Stomach (tissue), 9 donors: Measurements from ENCODE around the gene PTGS1. TPM values are rescaled to one million over a fixed set of nuclear protein-coding genes. Genes with fewer than 3 reads are reported as not detected.

ENCODE experiments used
- DNase-seq, 2 donors: peaks; one replicate each; pipeline versions ENCODE4 v3.0.0 to v3.0.0-alpha.2; 2013 to 2019
- H3K27ac ChIP-seq, 5 donors: fragments of 200-600 bp in 4 of 5; sonication (generic) in 4 of 5; one replicate each; pipeline ENCODE4 v1.5.1; 2013 to 2019; ENCODE audit warnings: mild to moderate bottlenecking in 1 of 5, moderate library complexity in 1 of 5
- H3K27me3 ChIP-seq, 3 donors: fragments of 200-600 bp; sonication (generic); one replicate each; pipeline ENCODE4 v1.5.1; 2017 to 2019; ENCODE audit warnings: mixed run types in 1 of 3
- H3K36me3 ChIP-seq, 4 donors: fragments of 200-600 bp; sonication (generic); 1 replicate in 3 of 4; 2 replicates in 1 of 4; pipeline ENCODE4 v1.5.1; 2016 to 2019
- H3K4me1 ChIP-seq, 4 donors: fragments of 200-600 bp; sonication (generic); one replicate each; pipeline ENCODE4 v1.5.1; 2016 to 2019
- H3K4me3 ChIP-seq, 4 donors: fragments of 200-600 bp; sonication (generic) in 3 of 4; one replicate each; pipeline ENCODE4 v1.5.1; 2016 to 2019; ENCODE audit warnings: mild to moderate bottlenecking in 1 of 4
- H3K9me3 ChIP-seq, 4 donors: fragments of 200-600 bp; sonication (generic); one replicate each; pipeline ENCODE4 v1.5.1; 2016 to 2019
- CTCF ChIP-seq, 7 experiments: fragments of 450-650 bp in 4 of 7; fragments of 200-600 bp in 3 of 7; sonication (generic) in 3 of 7; IDR thresholded peaks; one replicate each; pipeline ENCODE4 v1.5.1; 2016 to 2019; ENCODE audit warnings: antibody characterized with exemption in 7 of 7, control low read depth in 2 of 7, mild to moderate bottlenecking in 1 of 7
- EP300 ChIP-seq: sonication (generic); formaldehyde crosslinking; IDR thresholded peaks from one replicate; pipeline ENCODE4 v1.6.1; 2017; ENCODE audit warnings: antibody characterized with exemption
- POLR2A ChIP-seq, 4 donors: fragments of 450-650 bp; IDR thresholded peaks; one replicate each; pipeline ENCODE4 v1.6.1; 2016; ENCODE audit warnings: antibody characterized with exemption in 4 of 4, control low read depth in 2 of 4, mild to moderate bottlenecking in 1 of 4, moderate library complexity in 1 of 4
- POLR2AphosphoS5 ChIP-seq, 3 donors: sonication (generic); formaldehyde crosslinking; IDR thresholded peaks; one replicate each; pipeline ENCODE4 v1.6.1; 2016; ENCODE audit warnings: antibody characterized with exemption in 3 of 3
- WGBS, 5 donors: extraction: QIAGEN DNeasy Blood & Tissue Kit in 3 of 5; methylation state at CpG; one replicate each; pipeline versions ENCODE4 v1.1.5 to v1.1.7; 2013 to 2018; 5-methylcytosine and 5-hydroxymethylcytosine counted together
- intact Hi-C: fragments of 100-400 bp; cut with DNase I; formaldehyde crosslinking; loops from one replicate; pipeline ENCODE4 v1.15.1; 2023; ENCODE audit warnings: low total_unique reads
- polyA plus RNA-seq, 3 donors: library from polyadenylated mRNA; stranded (reverse); fragments of 200-250 nt; gene quantifications; one replicate each; pipeline ENCODE4 v1.2.3, GENCODE V29; 2013
- total RNA-seq, 5 donors: library from RNA; depleted of rRNA; stranded (reverse); fragments of >200 nt; gene quantifications; one replicate each; pipeline versions ENCODE4 v1.1.0 to v1.2.3, GENCODE V29; 2014 to 2016
- donor health status: healthy with polysubstance abuse.
- donor health status: Bipolar disorder and iron deficiency.
- donor health status: healthy.

PTGS1 gene
- total and polyA plus RNA-seq, 8 donors, result 6.4 to 49.6 (median 15.1) TPM

GRCh38 chr9:122387536-122387935, 16.7 kb downstream of the PTGS1 start:
- no peaks in the 10 kb centered on the region for H3K9me3 ChIP-seq
- TF ChIP-seq EP300, result no peak
- TF ChIP-seq POLR2A (IDR thresholded peaks at IDR 0.05), result no peak
- TF ChIP-seq CTCF (IDR thresholded peaks at IDR 0.05), result no peak
- TF ChIP-seq POLR2AphosphoS5 (IDR thresholded peaks at IDR 0.05), result no peak
- DNase-seq, result no peak
- no peak overlapping the region for H3K27ac ChIP-seq
- H3K4me3 ChIP-seq, result no peak overlapping the region
- H3K27me3 ChIP-seq, result no peaks in the 10 kb centered on the region
- intact Hi-C loops, result no loop called here
- 90 to 99% (median 91%) methylated on average over 3 of the region's 3 CpGs for WGBS, 5 donors
- peaks cover 5 to 52% (median 27%) of the 10 kb centered on the region in 4 donors for H3K36me3 ChIP-seq
- peaks cover 3 to 22% (median 9%) of the 10 kb centered on the region in 4 donors for H3K4me1 ChIP-seq

DNA sequence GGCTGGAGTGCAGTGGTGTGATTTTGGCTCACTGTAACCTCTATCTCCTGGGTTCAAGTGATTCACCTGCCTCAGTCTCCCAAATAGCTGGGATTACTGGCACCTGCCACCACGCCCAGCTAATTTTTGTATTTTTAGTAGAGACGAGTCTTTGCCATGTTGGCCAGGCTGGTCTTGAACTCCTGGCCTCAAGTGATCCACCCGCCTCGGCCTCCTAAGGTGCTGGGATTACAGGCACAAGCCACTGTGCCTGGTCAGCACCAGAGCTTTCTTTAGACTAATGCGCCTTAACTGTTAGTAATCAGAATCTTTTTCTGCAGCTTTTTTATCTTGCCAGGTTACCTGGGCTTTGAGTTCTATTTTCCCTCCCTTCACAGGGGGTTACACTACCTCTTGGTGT, 18.4 kb downstream of the PTGS1 start:
- no peak for TF ChIP-seq POLR2A (IDR thresholded peaks at IDR 0.05)
- TF ChIP-seq CTCF (IDR thresholded peaks at IDR 0.05), result no peak
- no peak for TF ChIP-seq EP300
- TF ChIP-seq POLR2AphosphoS5 (IDR thresholded peaks at IDR 0.05), result no peak

DNA sequence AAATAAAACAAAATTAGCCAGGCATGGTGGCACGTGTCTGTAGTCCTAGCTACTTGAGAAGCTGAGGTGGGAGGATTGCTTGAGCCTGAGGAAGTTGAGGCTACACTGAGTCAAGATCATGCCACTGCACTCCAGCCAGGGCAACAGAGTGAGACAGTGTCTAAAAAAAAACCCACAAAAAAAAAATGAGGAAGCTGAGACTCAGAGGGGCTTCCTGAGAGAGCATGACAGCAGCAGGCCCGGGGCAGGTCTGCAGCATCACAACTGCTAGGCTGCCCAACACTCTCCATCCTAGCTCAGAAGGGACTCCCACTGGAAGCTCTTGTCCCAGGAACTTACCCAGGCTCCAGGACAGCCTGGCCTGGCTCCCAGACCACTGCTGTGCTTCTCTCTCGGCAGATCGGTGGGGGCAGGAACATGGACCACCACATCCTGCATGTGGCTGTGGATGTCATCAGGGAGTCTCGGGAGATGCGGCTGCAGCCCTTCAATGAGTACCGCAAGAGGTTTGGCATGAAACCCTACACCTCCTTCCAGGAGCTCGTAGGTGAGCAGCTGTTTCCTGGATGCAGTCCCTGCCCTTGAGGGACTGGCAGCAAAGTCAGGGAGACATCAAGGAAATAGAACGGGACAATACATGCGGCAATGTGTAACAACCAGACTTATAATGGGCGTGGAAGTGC, 19.1 kb downstream of the PTGS1 start:
- Histone ChIP-seq H3K27ac (peak overlapping the region; percentile 11 to 62 (median 23)), H3K4me3 (no peak overlapping the region), H3K36me3 (peaks cover 5 to 46% (median 25%) of the 10 kb centered on the region in 4 donors), H3K27me3 (no peaks in the 10 kb centered on the region), H3K9me3 (no peaks in the 10 kb centered on the region), H3K4me1 (peaks cover 4 to 33% (median 12%) of the 10 kb centered on the region in 4 donors)
- DNase-seq, result peak in 1 of 2 donors; percentile 70
- 32 to 44% (median 35%) methylated on average over 10 to 11 of the region's 11 CpGs for WGBS, 5 donors
- TF ChIP-seq POLR2AphosphoS5 (IDR thresholded peaks at IDR 0.05) (no peak), EP300 (no peak), POLR2A (IDR thresholded peaks at IDR 0.05) (no peak), CTCF (IDR thresholded peaks at IDR 0.05) (no peak)
- intact Hi-C loops, result no loop called here

More for the DNA sequence above, 18.4 kb downstream of the PTGS1 start:
- Histone ChIP-seq H3K4me3 (no peak overlapping the region), H3K4me1 (peaks cover 4 to 27% (median 8%) of the 10 kb centered on the region in 4 donors), H3K36me3 (peaks cover 5 to 50% (median 27%) of the 10 kb centered on the region in 4 donors), H3K9me3 (no peaks in the 10 kb centered on the region), H3K27me3 (no peaks in the 10 kb centered on the region), H3K27ac (peak overlapping the region in 2 of 5 donors; percentile 11 to 60)
- 87 to 94% (median 92%) methylated on average over 5 of the region's 5 CpGs for WGBS, 5 donors
- intact Hi-C loops, result no loop called here
- no peak for DNase-seq

DNA sequence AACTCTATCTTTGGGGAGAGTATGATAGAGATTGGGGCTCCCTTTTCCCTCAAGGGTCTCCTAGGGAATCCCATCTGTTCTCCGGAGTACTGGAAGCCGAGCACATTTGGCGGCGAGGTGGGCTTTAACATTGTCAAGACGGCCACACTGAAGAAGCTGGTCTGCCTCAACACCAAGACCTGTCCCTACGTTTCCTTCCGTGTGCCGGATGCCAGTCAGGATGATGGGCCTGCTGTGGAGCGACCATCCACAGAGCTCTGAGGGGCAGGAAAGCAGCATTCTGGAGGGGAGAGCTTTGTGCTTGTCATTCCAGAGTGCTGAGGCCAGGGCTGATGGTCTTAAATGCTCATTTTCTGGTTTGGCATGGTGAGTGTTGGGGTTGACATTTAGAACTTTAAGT, 21.5 kb downstream of the PTGS1 start:
- TF ChIP-seq POLR2AphosphoS5 (IDR thresholded peaks at IDR 0.05) (no peak), EP300 (no peak), CTCF (IDR thresholded peaks at IDR 0.05) (no peak), POLR2A (IDR thresholded peaks at IDR 0.05) (no peak)
- Histone ChIP-seq H3K4me1 (peaks cover 4 to 40% (median 17%) of the 10 kb centered on the region in 4 donors), H3K27me3 (no peaks in the 10 kb centered on the region), H3K27ac (peak overlapping the region in 4 of 5 donors; percentile 9 to 82 (median 29)), H3K4me3 (no peak overlapping the region), H3K36me3 (peaks cover 0 to 24% (median 11%) of the 10 kb centered on the region in 4 donors), H3K9me3 (no peaks in the 10 kb centered on the region)
- intact Hi-C loops, result no loop called here
- WGBS, 5 donors, result 92 to 96% (median 94%) methylated on average over 7 to 9 of the region's 9 CpGs
- no peak for DNase-seq
